Measurements from ENCODE around the gene HMCN1. TPM values are rescaled to one million over a fixed set of nuclear protein-coding genes. Genes with fewer than 3 reads are reported as not detected.
A peak's percentile ranks its signal among the peaks of the same experiment; 100 is the strongest.

The HMCN1 gene
- total RNA-seq, 1 donor from 2014 or later = 8.6 TPM

DNA sequence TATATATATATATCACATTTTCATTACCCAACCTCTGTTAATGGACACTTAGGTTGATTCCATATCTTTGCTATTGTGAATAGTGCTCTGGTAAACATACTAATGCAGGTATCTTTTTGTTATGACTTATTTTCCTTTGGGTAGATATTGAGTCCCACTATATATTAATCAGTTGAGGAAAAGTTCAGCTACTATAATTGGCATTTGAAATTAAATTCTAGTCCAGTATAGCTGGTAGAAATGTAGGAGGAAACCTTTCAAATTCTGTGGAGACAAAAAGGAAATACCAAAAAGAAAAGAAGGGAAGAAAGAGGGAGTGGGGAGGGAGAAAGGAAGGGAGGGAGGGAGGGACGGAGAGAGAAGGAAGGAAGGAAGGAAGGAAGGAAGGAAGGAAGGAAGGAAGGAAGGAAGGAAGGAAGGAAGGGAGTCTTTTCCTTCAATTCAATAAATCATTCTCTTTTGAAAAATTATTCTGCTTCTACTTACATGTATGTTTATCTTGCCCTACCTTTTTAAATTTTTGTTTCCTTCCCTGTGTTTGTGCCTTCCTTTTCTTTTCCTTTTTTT, 329.0 kb downstream of the HMCN1 start:
- no peak for DNase-seq (ENCODE audit: low spot score)
- no peak for ATAC-seq

DNA sequence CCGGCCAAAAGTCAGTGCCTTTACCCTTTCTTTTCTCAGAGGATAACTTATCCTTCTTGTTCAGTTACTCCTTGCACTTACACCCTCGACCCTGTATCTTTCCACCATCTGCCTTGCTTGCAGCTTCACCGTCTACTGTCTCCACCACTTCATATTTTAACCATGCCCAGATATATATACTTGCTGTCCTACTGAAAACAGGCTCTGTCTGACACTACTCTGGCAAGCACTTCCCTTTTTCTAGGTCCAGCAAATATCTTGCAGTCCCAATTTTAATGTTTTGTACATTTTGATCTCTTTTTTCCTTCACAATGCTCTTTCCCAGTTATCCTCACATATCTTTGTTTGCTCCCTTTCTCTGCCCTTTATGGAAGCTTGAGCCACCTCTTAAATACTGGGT, 332.2 kb downstream of the HMCN1 start:
- ATAC-seq = no peak

DNA sequence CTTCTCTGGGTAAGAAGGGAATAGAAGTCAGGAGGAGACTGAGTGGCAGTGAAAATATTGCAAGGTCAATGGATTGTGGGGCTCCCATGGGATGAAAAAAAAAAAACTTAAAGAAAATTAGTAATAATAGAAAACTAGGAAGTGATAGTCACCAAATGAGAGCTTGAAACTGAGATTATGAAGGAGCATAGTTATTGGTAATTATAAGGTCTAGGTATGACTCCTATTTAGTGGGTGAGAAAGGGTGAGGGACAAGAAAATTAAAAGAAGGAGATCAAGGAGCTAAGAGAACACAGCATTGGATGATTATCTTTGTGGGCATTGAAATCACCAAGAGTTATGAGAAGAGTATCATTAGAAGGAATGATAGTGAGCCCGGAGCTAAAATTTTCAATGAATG, 339.5 kb downstream of the HMCN1 start:
- ATAC-seq (no peak), DNase-seq (ENCODE audit: low spot score) (no peak)

More for the DNA sequence above, 332.2 kb downstream of the HMCN1 start:
- DNase-seq (ENCODE audit: low spot score) = no peak

DNA sequence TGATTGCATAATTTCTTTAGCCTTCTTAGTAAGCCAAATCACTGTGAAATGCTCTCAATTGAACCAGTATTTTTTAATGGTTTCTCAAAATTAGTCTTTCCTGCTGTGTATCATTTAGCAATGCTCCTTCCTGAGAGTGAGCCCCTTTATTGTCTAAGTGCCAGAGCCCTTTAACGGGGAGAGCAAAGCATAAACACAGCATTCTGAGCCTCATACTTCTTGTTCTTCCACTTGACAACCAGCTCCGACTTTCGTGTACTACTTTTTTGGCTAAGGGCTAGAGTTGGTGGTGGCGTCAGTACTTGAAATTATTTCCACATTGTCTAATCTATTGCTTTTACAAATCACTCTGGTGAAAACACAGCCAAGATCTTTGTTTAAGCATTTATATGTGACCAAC, 341.8 kb downstream of the HMCN1 start:
- ATAC-seq = no peak
- no peak for DNase-seq (ENCODE audit: low spot score)

DNA sequence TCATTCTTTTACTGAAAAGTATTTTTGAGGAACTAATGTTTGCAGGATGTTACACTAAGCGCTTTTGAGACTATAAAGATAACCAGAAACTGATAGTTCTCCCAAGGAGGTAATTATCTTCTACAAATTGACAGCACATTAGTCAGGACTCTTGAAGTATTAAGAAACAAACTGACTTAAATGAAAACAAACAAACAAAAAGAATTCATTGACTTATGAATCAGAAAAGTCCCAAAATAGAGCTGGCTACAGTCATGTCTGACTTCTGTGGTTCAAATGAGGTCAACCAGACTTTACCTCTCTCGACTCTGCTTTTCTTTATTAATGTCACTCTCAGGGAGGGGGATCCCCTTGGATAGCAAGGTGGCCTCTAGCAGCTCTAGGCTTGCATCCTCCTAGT, 344.1 kb downstream of the HMCN1 start:
- DNase-seq (ENCODE audit: low spot score) (no peak), ATAC-seq (no peak)

DNA sequence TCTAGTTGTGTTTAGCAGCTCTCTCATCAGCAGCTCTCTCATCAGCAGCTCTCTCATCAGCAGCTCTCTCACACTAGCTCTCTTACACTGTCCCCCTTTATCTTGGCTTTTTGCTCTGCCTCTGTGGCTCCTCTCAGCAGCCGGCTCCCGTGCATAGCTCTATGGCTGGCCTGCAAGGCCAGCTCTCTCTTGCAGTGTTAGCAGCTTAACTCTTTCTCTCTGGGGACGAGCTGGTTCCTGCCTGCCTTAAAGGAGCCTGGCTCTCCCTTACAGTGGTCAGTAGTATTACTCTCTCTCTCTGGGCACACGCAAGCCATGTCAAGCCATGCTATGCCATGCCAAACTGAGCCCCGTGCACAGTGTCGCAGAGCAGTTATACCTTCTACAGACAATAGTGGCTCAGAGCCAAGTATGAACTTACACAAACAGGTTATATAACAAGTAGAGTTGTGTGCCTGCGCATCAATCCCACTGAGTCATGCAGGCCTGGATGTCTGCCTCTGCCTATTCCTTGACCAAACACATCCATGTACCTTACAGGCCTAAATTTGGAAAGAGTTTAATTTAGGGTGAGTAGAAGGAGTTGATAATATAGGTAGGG, 345.0 kb downstream of the HMCN1 start:
- no peak for ATAC-seq
- no peak for DNase-seq (ENCODE audit: low spot score)

DNA sequence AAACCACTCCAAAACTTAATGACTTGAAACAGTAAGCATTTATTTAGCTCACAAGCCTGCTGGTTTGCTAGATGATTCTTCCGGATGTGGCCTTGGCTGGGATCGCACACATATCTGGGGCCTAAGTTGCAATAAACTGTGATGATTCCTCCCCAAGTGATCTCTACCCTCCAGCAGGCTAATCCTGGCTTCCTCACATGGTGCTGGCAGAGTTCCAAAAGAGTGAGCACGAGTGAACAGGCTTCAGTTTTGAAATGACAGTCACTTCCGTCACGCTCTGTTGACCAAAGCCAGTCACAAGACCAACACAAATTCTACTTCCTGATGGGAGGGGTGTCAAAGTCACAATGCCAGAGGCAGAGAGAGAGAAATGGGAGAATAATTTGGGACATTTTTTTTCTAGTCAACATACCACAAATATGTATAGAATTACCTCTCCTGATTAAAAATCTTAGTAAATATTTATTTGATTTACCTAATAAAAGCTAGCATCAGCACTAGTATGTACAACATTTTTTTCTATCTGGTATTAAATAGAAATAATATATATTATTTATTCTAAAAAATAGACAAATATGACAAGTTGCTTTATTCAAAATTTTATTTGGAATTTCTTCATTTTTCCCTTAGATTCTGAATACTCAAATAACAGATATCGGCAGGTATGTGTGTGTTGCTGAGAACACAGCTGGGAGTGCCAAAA, 348.2 kb downstream of the HMCN1 start:
- DNase-seq (ENCODE audit: low spot score) (peak; percentile 82), ATAC-seq (peak; percentile 94)

DNA sequence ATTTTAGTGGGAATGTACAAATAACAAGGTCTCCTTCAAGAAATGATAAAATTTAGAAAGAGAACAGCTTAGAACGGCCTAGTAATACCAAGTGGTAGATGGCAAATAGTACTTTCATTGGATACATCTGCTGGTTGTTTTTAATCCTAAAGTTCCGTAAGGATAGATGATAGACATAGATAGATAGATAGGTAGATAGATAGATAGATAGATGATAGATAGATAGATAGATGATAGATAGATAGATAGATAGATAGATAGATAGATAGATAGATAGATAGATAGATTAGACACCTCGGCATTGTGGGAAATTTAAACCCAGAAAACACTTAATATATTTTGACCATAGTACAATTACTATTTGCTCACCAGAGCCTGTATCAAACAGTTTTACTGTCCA, 352.4 kb downstream of the HMCN1 start:
- DNase-seq (ENCODE audit: low spot score) (no peak), ATAC-seq (no peak)

DNA sequence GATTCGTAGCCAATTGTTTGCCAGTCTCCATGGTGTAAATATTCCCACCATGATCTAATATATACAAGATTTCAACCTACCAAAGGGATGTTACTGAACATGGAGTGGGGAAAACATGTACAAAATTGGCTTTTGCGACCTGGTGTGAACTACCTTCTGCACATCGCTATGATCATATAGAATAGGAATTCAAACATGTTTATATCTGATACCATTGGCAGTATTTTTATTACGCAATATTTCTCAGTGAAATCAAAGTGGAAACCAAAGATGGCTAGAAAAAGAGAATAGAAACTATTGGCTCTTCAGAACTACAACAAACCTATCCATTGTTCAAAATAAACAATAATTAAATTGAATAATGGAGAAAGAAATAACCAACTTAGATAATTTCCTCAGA, 355.7 kb downstream of the HMCN1 start:
- DNase-seq (ENCODE audit: low spot score) = no peak
- no peak for ATAC-seq

DNA sequence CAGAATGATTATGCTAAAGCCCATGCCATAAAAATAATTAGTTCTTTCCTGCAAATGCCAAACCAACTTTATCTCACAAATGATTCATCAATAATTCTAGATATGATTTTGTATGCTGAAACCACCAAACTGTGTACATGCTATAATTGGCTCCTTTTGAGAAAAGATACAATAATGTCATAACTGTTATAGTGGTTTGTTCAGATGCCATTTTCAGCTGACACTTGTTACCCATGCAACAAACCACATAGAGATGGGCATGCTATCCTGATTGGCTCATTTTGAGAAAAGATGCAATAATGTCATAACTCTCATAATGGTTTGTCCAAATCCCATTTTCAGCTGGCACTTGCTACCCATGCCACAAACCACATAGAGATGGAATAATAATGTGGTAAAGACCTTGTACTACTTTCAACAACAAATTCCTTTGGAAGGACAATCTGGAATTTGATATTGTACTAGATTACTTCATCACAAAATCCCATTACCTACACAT, 357.1 kb downstream of the HMCN1 start:
- ATAC-seq = no peak
- DNase-seq (ENCODE audit: low spot score) = no peak

DNA sequence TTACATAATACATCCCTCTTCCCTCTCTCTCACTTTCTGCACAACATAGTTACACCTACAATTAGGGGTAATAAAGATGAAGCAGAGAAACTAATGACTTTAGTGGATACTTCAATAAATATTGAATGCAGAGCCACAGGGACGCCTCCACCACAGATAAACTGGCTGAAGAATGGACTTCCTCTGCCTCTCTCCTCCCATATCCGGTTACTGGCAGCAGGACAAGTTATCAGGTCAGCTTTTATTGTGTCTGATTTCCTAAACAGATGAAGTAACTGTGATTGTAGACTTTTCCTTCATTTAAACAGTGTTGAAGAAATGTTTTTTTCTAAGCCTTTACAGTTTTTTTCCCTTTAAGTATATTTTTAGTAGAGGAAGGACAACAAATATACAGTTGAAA, 359.2 kb downstream of the HMCN1 start:
- peak; percentile 50 for ATAC-seq
- no peak for DNase-seq (ENCODE audit: low spot score)

DNA sequence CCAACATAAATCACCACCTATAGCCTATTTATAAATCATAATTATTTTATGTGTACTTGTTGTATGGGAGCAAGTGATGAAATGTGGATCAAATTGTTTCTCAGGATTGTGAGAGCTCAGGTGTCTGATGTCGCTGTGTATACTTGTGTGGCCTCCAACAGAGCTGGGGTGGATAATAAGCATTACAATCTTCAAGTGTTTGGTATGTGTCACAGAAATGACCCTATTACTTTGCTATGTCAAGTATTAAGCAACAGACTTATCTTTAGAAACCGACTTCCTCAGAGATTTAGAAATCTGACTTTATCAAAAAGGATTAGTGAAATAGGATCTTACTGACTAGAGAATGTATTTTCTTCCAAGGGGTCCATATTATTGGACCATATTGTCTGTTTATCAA, 360.0 kb downstream of the HMCN1 start:
- DNase-seq (ENCODE audit: low spot score) (no peak), ATAC-seq (no peak)

DNA sequence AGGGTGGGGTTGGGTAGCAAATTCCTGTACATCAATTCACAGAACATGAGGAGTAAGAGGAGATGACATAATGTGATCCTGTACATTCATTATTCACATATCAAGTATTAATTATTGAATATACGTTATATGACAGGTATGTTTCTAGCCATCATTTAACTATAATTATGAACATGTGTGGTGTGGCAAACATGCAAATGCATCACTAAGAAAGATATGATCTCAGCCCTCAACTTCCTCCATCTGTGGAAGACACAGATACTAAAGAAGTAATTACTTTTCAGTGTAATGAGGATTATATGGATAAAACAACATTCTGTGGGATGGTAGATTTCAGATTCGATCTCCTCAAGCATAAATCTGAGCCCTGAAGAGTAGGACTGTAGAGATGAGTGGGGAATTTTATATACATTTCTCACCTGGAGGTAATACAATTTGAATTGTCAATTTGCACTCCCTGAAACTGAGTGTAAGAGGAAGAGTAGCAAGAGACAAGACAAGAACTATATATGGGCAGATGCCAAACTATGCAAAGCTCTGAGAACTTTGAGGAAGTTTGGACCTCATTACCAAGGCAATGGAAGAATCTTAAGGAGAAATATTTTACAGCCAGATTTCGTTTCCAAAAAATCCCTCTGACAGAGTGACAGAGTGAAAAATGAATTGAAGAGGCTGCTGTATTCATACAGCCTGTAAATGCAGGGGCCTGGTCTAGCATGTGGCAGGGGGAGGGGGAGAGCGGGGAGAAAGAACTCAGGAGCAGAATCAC, 365.3 kb downstream of the HMCN1 start:
- ATAC-seq = no peak

DNA sequence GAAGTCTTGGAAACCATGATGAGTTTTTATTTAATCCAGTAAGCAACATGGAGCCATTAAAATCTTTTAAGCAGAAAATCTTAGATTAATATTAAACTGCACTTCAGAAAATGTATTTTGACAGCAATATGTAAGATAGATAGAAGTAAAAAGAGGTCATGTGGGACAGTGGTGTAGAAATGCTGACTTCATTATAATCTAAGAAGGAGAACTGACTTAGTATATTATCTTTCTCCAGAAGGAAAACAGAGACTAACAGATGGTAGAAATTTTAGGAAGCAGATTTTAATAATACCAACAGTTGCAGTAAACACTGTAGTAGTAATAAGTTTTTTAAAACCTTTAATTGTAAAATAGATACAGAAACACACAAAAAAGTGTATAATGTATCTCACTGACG, 367.9 kb downstream of the HMCN1 start:
- DNase-seq (ENCODE audit: low spot score) (no peak), ATAC-seq (no peak)

More for the DNA sequence above, 365.3 kb downstream of the HMCN1 start:
- no peak for DNase-seq (ENCODE audit: low spot score)

DNA sequence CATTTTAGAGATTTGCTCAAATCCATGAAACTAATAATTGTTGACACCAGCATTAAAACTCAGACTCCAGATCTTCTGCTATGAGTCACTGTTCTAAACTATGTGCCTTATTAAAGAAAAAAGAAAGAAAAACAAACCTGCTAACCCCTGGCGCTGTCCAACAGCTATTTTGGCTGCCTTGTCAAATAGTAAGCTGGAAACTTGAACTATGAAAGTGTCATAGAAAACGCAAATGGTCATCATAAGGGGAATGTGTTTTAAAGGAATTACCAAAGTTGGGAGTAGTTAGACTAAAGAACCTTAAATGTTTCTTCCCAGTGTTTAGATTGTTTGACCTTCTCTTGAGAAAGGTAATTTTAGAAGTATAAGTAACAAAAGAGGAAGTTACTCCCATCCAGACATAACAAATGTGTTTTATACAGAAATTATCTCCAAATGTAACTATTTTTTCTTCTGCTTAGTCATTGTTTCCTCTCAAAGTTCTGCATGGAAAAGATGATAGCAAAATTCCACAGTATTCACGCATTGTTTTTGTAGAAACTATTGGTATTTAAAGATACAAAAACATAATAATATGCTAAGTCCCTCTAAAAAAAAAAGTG, 368.5 kb downstream of the HMCN1 start:
- DNase-seq (ENCODE audit: low spot score) (no peak), ATAC-seq (peak; percentile 21)

DNA sequence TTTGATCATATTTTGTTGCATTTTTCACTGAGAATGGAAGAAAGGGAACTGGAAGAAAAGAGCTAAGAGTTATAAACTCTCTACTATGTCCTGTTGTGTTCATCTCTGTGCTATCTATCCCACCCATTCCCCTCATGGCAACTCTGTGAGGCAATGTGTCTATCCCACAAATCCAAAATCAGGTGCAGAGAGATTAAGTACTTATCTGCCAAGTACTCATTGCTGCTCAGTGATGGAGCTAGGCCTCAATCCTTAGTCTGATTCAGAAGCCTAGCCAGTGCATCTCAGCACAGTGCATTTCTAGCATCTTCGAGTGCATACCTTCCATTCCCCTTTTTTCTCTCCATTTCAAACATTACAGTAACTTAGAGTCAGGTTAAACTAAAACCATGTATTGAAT, 370.3 kb downstream of the HMCN1 start:
- ATAC-seq (no peak), DNase-seq (ENCODE audit: low spot score) (no peak)

DNA sequence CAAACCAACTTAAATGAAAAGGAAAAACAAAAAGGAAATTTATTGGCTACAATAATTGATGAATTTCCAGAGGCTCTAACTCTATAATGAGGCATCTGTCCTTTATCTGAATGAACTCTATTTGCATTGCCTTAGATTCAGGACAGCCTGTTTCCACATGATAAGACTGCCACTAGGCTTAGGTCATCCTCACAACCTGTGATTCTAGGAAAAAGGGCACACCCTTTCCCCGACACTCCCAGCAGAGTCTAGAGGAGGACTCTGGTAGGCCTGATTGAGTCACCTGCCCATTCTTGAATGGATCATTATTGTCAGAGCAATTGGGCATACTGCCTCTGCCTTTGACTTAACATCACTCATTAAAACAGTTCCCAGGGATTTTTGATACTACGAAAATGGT, 378.1 kb downstream of the HMCN1 start:
- ATAC-seq (no peak), DNase-seq (ENCODE audit: low spot score) (no peak)

DNA sequence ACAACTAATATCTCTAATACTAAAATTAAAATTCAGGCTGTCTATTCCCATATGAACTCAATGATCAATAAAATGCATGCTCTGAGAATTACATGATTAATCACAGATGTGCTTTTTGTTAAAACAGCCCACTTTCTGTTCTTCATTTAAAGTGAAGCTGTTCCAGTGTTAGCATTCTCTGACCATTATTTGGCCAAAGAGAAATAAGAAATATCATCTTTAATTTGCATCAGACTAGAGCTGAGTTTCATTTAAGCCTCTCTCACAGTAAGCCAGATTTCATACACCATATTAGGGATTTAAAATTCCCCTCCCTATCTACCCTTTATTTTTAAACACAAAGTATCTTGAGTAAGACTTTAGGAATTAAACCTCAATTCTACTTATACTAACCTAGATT, 379.3 kb downstream of the HMCN1 start:
- no peak for DNase-seq (ENCODE audit: low spot score)
- ATAC-seq = no peak

DNA sequence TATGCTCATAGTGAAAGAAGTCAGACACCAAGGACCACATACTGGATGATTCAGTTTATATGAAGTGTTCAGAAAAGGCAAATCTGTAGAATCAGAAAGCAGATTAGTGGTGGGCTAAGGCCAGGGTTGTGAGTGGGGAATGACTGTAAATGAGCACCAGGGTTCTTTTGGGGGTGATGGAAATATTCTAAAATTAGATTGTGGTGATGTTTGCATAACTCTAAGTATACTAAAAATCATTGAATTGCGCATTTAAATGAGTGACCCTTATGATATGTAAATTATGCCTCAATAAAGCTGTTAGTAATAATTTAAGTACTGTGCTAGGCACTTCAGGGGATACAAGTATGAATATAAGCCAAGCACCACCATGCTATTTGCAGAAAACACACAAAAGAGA, 384.5 kb downstream of the HMCN1 start:
- ATAC-seq (no peak), DNase-seq (ENCODE audit: low spot score) (no peak)

DNA sequence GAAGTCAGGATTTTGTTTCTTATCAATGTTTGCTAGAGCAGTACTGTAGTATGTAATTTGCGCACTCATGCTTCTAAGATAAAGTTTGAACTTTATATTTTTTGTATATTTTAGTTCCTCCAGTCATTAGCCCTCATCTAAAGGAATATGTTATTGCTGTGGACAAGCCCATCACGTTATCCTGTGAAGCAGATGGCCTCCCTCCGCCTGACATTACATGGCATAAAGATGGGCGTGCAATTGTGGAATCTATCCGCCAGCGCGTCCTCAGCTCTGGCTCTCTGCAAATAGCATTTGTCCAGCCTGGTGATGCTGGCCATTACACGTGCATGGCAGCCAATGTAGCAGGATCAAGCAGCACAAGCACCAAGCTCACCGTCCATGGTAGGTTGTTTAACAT, 388.6 kb downstream of the HMCN1 start:
- ATAC-seq = no peak
- no peak for DNase-seq (ENCODE audit: low spot score)

DNA sequence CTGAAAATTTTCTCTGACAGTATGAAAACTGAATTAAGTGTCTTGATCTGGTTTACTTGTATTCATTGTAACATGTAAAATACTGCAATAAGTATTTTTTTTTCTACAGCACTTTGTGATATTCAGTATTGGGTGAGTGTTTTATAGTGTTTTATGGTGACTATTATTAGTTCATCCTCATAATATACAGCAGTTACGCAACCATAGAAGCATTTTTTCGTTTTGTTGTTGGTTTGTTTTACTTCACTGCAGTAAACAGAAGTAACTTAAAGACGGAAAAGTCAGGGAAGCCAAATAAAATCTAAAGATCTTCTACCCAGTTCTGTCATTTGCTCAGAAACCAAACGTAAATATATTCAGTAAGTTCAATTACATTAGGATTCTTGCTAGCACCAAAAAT, 390.8 kb downstream of the HMCN1 start:
- DNase-seq (ENCODE audit: low spot score) (no peak), ATAC-seq (no peak)

Measured in left lobe of liver (tissue), 2 donors.